Thyroid gland (tissue), 4 donors: ENCODE measurements around the gene AHI1.

Experiments used
- CTCF ChIP-seq, 6 experiments: fragments of 200-600 bp in 3 of 6; fragments of 450-650 bp in 3 of 6; sonication (generic) in 3 of 6; IDR thresholded peaks; one replicate each; pipeline ENCODE4 v1.5.1; 2016 to 2019; ENCODE audit warnings: antibody characterized with exemption in 6 of 6, mild to moderate bottlenecking in 2 of 6, inconsistent platforms in 1 of 6, moderate library complexity in 1 of 6
- POLR2A ChIP-seq, 2 donors: fragments of 450-650 bp; IDR thresholded peaks; one replicate each; pipeline ENCODE4 v1.6.1; 2017; ENCODE audit warnings: antibody characterized with exemption in 2 of 2, mild to moderate bottlenecking in 2 of 2, moderate library complexity in 1 of 2

GRCh38 chr6:135301304-135301703 lies 196.2 kb downstream of the AHI1 start:
- TF ChIP-seq CTCF (IDR thresholded peaks at IDR 0.05) (no peak), POLR2A (IDR thresholded peaks at IDR 0.05) (no peak)
